ENCODE measurements around the gene GNAS-AS1.

GRCh38 chr20:58855506-58856389 lies 5.0 kb upstream of the GNAS-AS1 start:
- TF ChIP-seq CTCF (IDR thresholded peaks at IDR 0.05; ENCODE audit: low read depth, low read length): no peak
- TF ChIP-seq POLR2A (IDR thresholded peaks at IDR 0.05; ENCODE audit: extremely low read depth, insufficient read length): no peak

Measured in NB4 (cell line).